ENCODE results near the gene HNRNPUL1. TPM values are rescaled to one million over a fixed set of nuclear protein-coding genes. Genes with fewer than 3 reads are reported as not detected.

Gene HNRNPUL1
- 29.7 and 56.8 TPM in 2 replicates for total RNA-seq (ENCODE audit: low replicate concordance)

GRCh38 chr19:41263850-41264580, at the start of gene HNRNPUL1:
Gene HNRNPUL1 (plus strand): TSS chr19:41264372. CDS start chr19:41264504, 132 bp downstream.

GRCh38 chr19:41218615-41219507, 45.3 kb upstream of the HNRNPUL1 start, which contains the start of gene AXL:
Gene AXL (plus strand): TSS chr19:41219223. CDS start chr19:41219393, 170 bp downstream.

GRCh38 chr19:41310033-41310831, 46.1 kb downstream of the HNRNPUL1 start, which contains the start of gene CCDC97:
Gene CCDC97 (plus strand): TSS chr19:41310172. CDS start chr19:41310311, 139 bp downstream.

GRCh38 chr19:41353466-41354342, 89.5 kb downstream of the HNRNPUL1 start, which contains the start of gene TGFB1:
Gene TGFB1 (minus strand): TSS chr19:41353922. CDS start chr19:41353044, 878 bp downstream.

Other genes starting within 250 kb of the HNRNPUL1 start
- gene CYP2A13, start 175.9 kb upstream of the HNRNPUL1 start, total RNA-seq (ENCODE audit: low replicate concordance), result not detected in 2 replicates
- gene CYP2F1, start 149.9 kb upstream of the HNRNPUL1 start, total RNA-seq (ENCODE audit: low replicate concordance), result not detected in 2 replicates
- 1.8 TPM in 1 of 2 replicates, not detected in the other for gene CYP2S1, start 71.2 kb upstream of the HNRNPUL1 start, total RNA-seq (ENCODE audit: low replicate concordance)
- gene AXL, start 45.1 kb upstream of the HNRNPUL1 start, total RNA-seq (ENCODE audit: low replicate concordance), result 85.9 and 136 TPM in 2 replicates
- 5.6 and 9.5 TPM in 2 replicates for gene CCDC97, start 45.8 kb downstream of the HNRNPUL1 start, total RNA-seq (ENCODE audit: low replicate concordance)
- 8.9 and 24.4 TPM in 2 replicates for gene TGFB1, start 89.5 kb downstream of the HNRNPUL1 start, total RNA-seq (ENCODE audit: low replicate concordance)
- gene B9D2, start 99.8 kb downstream of the HNRNPUL1 start, total RNA-seq (ENCODE audit: low replicate concordance), result 5.3 and 6.0 TPM in 2 replicates
- gene TMEM91, start 112.2 kb downstream of the HNRNPUL1 start, total RNA-seq (ENCODE audit: low replicate concordance), result 2.3 and 6.1 TPM in 2 replicates
- gene EXOSC5, start 133.0 kb downstream of the HNRNPUL1 start, total RNA-seq (ENCODE audit: low replicate concordance), result 8.2 and 12.7 TPM in 2 replicates
- 27.8 and 46.7 TPM in 2 replicates for gene BCKDHA, start 133.4 kb downstream of the HNRNPUL1 start, total RNA-seq (ENCODE audit: low replicate concordance)
- gene B3GNT8, start 163.0 kb downstream of the HNRNPUL1 start, total RNA-seq (ENCODE audit: low replicate concordance), result 0.60 and 3.6 TPM in 2 replicates
- gene DMAC2, start 175.5 kb downstream of the HNRNPUL1 start, total RNA-seq (ENCODE audit: low replicate concordance), result 23.9 and 33.8 TPM in 2 replicates
- not detected in 2 replicates for gene ERICH4, start 178.8 kb downstream of the HNRNPUL1 start, total RNA-seq (ENCODE audit: low replicate concordance)

Measured in smooth muscle cell of the coronary artery (primary cell).